Left cardiac atrium (tissue), 2 donors: Measurements from ENCODE around the gene KCNG2. TPM values are rescaled to one million over a fixed set of nuclear protein-coding genes. Genes with fewer than 3 reads are reported as not detected.

ENCODE experiments used
- total RNA-seq, 2 donors: library from RNA; stranded (reverse); fragmentation: NEBNext Ultra II Directional; extraction: Animal tissue kit (Norgen Biotek cat#: 25700); gene quantifications; one replicate each; pipeline ENCODE4 v1.2.1, GENCODE V29; 2021
- donor health status: DM: no; HTN: yes; CAD: no; lungs with severe emphysema.
- donor health status: DM: yes; HTN: yes; CAD: no.

The KCNG2 gene
- total RNA-seq, 2 donors from 2014 or later = 0.15 TPM; not detected in 1

Other genes with a start within 250 kb of the KCNG2 start
- 10 to 100 TPM in 1 of 2 donors, 1 to 10 TPM in 1; 9.7 to 11.7 TPM for gene CTDP1, start 118.1 kb upstream of the KCNG2 start, total RNA-seq
- 10 to 100 TPM; 31.5 to 31.9 TPM for gene SLC66A2, start 153.7 kb downstream of the KCNG2 start, total RNA-seq
- 1 to 10 TPM; 9.4 TPM for gene HSBP1L1, start 166.7 kb downstream of the KCNG2 start, total RNA-seq
- gene TXNL4A, start 190.6 kb downstream of the KCNG2 start, total RNA-seq = 100 to 1,000 TPM in 1 of 2 donors, 10 to 100 TPM in 1; 92.0 to 114 TPM
- 10 to 100 TPM; 14.3 to 16.1 TPM for gene RBFA, start 236.5 kb downstream of the KCNG2 start, total RNA-seq